ENCODE results near the gene PLCB3.

The PLCB3 gene

DNA sequence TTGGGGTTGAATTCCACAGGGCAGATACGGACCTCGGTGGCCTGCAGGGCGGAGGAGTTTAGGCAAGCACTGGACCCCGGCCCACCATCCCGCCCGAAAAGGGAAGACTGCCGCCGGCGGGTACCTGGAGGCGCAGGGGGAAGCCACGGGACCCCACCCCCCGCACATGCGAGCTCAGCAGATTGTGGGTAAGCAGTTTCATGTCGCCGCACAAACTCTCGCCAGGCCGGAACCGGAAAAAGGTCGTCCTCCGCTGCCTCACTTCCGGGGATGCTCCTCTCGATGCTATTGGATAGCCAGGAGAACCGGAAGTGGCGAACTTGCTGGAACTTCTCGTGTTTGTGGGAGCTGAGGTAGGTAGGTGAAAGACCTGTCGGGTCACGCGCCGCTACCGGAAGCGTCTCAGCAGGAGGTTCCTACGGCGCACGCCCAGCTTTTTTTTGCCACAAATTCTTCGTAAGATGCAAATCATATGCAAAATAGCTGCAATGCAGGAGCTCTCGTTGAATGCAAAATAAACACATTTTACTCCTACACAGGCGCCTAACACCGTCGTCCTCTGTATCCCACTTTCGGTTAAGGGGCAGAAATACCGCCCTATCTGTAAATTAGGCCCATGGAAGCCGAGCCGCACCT lies 66.1 kb downstream of the PLCB3 start, which contains the start of gene TRMT112:
Gene TRMT112 (minus strand): TSS at position 235 of the 636 bp plus-strand sequence. CDS start 33 bp downstream, at position 202.
- TF ChIP-seq, protein P1, sequence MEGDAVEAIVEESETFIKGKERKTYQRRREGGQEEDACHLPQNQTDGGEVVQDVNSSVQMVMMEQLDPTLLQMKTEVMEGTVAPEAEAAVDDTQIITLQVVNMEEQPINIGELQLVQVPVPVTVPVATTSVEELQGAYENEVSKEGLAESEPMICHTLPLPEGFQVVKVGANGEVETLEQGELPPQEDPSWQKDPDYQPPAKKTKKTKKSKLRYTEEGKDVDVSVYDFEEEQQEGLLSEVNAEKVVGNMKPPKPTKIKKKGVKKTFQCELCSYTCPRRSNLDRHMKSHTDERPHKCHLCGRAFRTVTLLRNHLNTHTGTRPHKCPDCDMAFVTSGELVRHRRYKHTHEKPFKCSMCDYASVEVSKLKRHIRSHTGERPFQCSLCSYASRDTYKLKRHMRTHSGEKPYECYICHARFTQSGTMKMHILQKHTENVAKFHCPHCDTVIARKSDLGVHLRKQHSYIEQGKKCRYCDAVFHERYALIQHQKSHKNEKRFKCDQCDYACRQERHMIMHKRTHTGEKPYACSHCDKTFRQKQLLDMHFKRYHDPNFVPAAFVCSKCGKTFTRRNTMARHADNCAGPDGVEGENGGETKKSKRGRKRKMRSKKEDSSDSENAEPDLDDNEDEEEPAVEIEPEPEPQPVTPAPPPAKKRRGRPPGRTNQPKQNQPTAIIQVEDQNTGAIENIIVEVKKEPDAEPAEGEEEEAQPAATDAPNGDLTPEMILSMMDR (IDR thresholded peaks at IDR 0.05) = no peak

DNA sequence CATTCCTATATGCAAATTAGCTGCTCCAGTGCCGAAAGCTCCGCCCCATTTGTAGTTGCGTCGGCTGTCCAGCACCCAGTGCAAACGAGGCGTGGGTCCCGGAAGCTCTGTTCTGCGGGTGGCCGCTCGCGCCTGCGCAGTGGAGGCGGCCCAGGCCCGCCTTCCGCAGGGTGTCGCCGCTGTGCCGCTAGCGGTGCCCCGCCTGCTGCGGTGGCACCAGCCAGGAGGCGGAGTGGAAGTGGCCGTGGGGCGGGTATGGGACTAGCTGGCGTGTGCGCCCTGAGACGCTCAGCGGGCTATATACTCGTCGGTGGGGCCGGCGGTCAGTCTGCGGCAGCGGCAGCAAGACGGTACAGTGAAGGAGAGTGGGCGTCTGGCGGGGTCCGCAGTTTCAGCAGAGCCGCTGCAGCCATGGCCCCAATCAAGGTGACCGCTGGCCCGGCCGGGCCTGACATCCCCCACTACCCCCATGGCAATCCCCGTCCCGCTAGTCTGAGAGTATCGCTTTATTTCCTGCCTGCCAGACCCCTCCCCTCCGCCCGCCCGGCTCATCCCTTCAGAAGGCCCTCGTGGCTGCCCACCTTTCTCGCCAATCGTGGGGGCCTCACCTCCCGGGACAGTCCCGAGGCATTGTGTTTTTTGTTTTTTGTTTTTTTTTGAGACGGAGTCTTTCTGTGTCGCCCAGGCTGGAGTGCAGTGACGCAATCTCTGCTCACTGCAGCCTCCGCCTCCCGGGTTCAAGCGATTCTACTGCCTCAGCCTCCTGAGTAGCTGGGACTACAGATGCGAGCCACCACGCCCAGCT lies 66.8 kb downstream of the PLCB3 start, which contains the start of gene PRDX5:
Gene PRDX5 (plus strand): TSS at position 161 of the 805 bp plus-strand sequence. CDS start 95 bp downstream, at position 256.
- TF ChIP-seq, protein P1 (IDR thresholded peaks at IDR 0.05) = no peak; the same call in 1 of the 2 replicates
